EL (cell line): ENCODE measurements around the gene SDR39U1.

ENCODE experiments used
- DNase-seq: peaks from one replicate; pipeline ENCODE4 v3.0.0-alpha.2; 2016

Gene SDR39U1

GRCh38 chr14:24441904-24442239, 704 bp downstream of the SDR39U1 start:
- DNase-seq: no peak

- DNase-seq: no peak
Measured at GRCh38 chr14:24441485-24441884, 1.1 kb downstream of the SDR39U1 start.

GRCh38 chr14:24440606-24441399, 1.8 kb downstream of the SDR39U1 start:
- DNase-seq: no peak

- no peak for DNase-seq
Measured at GRCh38 chr14:24439830-24440605, 2.6 kb downstream of the SDR39U1 start.

- no peak for DNase-seq
Measured at GRCh38 chr14:24439257-24439656, 3.3 kb downstream of the SDR39U1 start.

GRCh38 chr14:24438223-24439097, 4.1 kb downstream of the SDR39U1 start:
- DNase-seq: no peak

- no peak for DNase-seq
Measured at GRCh38 chr14:24437736-24438067, 4.9 kb downstream of the SDR39U1 start.

- DNase-seq: no peak
Measured at GRCh38 chr14:24437020-24437735, 5.4 kb downstream of the SDR39U1 start.

- peak; percentile 81 for DNase-seq
Measured at GRCh38 chr14:24436355-24437019, 6.1 kb downstream of the SDR39U1 start.

- no peak for DNase-seq
Measured at GRCh38 chr14:24435998-24436354, 6.6 kb downstream of the SDR39U1 start.

GRCh38 chr14:24435192-24435810, 7.3 kb downstream of the SDR39U1 start:
- no peak for DNase-seq

GRCh38 chr14:24434676-24435075, 7.9 kb downstream of the SDR39U1 start:
- DNase-seq: no peak

GRCh38 chr14:24434036-24434435, 8.5 kb downstream of the SDR39U1 start:
- no peak for DNase-seq

GRCh38 chr14:24432259-24433131, 10.1 kb downstream of the SDR39U1 start:
- no peak for DNase-seq

GRCh38 chr14:24431569-24432258, 10.9 kb downstream of the SDR39U1 start:
- DNase-seq: peak; percentile 95

GRCh38 chr14:24430682-24431568, 11.7 kb downstream of the SDR39U1 start:
- peak; percentile 69 for DNase-seq

GRCh38 chr14:24430143-24430681, 12.4 kb downstream of the SDR39U1 start:
- peak; percentile 86 for DNase-seq

GRCh38 chr14:24429395-24430142, 13.0 kb downstream of the SDR39U1 start, which contains the start of the genes CBLN3 and KHNYN:
Gene CBLN3, minus strand, starts transcription at chr14:24429668. Its CDS starts 614 bp downstream, at chr14:24429054.
Gene KHNYN, plus strand, starts transcription at chr14:24429954. Its CDS starts 777 bp downstream, at chr14:24430731.
- DNase-seq: peak; percentile 95
